Large intestine (tissue), 12 donors: ENCODE results near the gene HARBI1. TPM values are rescaled to one million over a fixed set of nuclear protein-coding genes. Genes with fewer than 3 reads are reported as not detected.

Experiments used
- DNase-seq, 2 donors: peaks; one replicate each; pipeline versions ENCODE4 v3.0.0 to v3.0.0-alpha.2; 2013
- H3K27ac ChIP-seq: one replicate; pipeline ENCODE4 v1.5.1; 2013; ENCODE audit warnings: low read length
- H3K27me3 ChIP-seq: 2 replicates; pipeline ENCODE4 v1.6.1; 2013; ENCODE audit warnings: low read length; ENCODE audit not compliant: control insufficient read depth, insufficient read depth
- H3K36me3 ChIP-seq: 2 replicates; pipeline ENCODE4 v1.6.1; 2013; ENCODE audit warnings: low read length; ENCODE audit not compliant: control insufficient read depth, insufficient read depth
- H3K4me1 ChIP-seq: one replicate; pipeline ENCODE4 v1.6.1; 2013; ENCODE audit warnings: low read length; ENCODE audit not compliant: control insufficient read depth, insufficient read depth
- H3K4me3 ChIP-seq: one replicate; pipeline ENCODE4 v1.5.1; 2013; ENCODE audit warnings: low read length
- H3K9me3 ChIP-seq: one replicate; pipeline ENCODE4 v1.6.1; 2013; ENCODE audit warnings: mild to moderate bottlenecking, low read depth, low read length, moderate library complexity; ENCODE audit not compliant: control insufficient read depth
- WGBS: methylation state at CpG from one replicate; pipeline ENCODE4 v1.1.5; 2013; ENCODE audit warnings: low lambda C conversion rate; ENCODE audit not compliant: insufficient coverage; 5-methylcytosine and 5-hydroxymethylcytosine counted together
- long read RNA-seq, 11 donors: transcript quantifications; one replicate each; lab custom pipeline, GENCODE V29; 2026
- polyA plus RNA-seq: library from polyadenylated mRNA; unstranded; fragments of 120-200 nt; gene quantifications from one replicate; pipeline ENCODE4 v1.2.1, GENCODE V29; 2013

HARBI1 gene
- 5.4 TPM for polyA plus RNA-seq
- long read RNA-seq, donor 1, partial matches to known transcripts = 0 of 1 reads
- long read RNA-seq, donor 1, other reads (novel, unspliced or antisense) = 0 of 1 reads
- long read RNA-seq, donor 2, partial matches to known transcripts = 0 of 2 reads
- long read RNA-seq, donor 2, other reads (novel, unspliced or antisense) = 0 of 2 reads
- long read RNA-seq, donor 3 = 0 reads
- long read RNA-seq, donor 4 = 0 reads
- long read RNA-seq, donor 5 = 0 reads
- long read RNA-seq, donor 6, partial matches to known transcripts = 0 of 2 reads
- long read RNA-seq, donor 6, other reads (novel, unspliced or antisense) = 0 of 2 reads
- long read RNA-seq, donor 7 = 0 reads
- long read RNA-seq, donor 8 = 0 reads
- long read RNA-seq, donor 9 = 0 reads
- long read RNA-seq, donor 10, partial matches to known transcripts = 0 of 12 reads
- long read RNA-seq, donor 10, other reads (novel, unspliced or antisense) = 12 of 12 reads
- long read RNA-seq, donor 11, partial matches to known transcripts = 0 of 4 reads
- long read RNA-seq, donor 11, other reads (novel, unspliced or antisense) = 0 of 4 reads

GRCh38 chr11:46617134-46617971 is at the start of gene HARBI1, which contains the start of gene ATG13:
TSS of gene HARBI1 (minus strand) at chr11:46617227. CDS start at chr11:46616237, 990 bp downstream.
TSS of gene ATG13 (plus strand) at chr11:46617553. CDS start at chr11:46644292, 26,739 bp downstream.
- peak within 1 kb of the TSS; percentile 97 for H3K27ac ChIP-seq
- peaks cover 7% of the 10 kb centered on the region for H3K36me3 ChIP-seq
- H3K4me3 ChIP-seq = peak within 1 kb of the TSS; percentile 99
- H3K9me3 ChIP-seq = no peaks in the 10 kb centered on the region
- 0% methylated on average over 3 of the region's 72 CpGs for WGBS
- peaks cover 19% of the 10 kb centered on the region for H3K4me1 ChIP-seq
- H3K27me3 ChIP-seq = no peaks in the 10 kb centered on the region
- peak; percentile 91 to 95 for DNase-seq

GRCh38 chr11:46666516-46666915 is 49.5 kb upstream of the HARBI1 start:
- WGBS = no CpG with 5 or more reads among the region's 5 CpGs
- DNase-seq = no peak
- H3K9me3 ChIP-seq = no peaks in the 10 kb centered on the region
- peaks cover 86% of the 10 kb centered on the region for H3K36me3 ChIP-seq
- H3K27ac ChIP-seq = no peak overlapping the region
- H3K4me3 ChIP-seq = no peak overlapping the region
- H3K4me1 ChIP-seq = no peaks in the 10 kb centered on the region
- no peaks in the 10 kb centered on the region for H3K27me3 ChIP-seq

- Histone ChIP-seq H3K4me1 (no peaks in the 10 kb centered on the region), H3K36me3 (peaks cover 81% of the 10 kb centered on the region), H3K27me3 (no peaks in the 10 kb centered on the region), H3K9me3 (no peaks in the 10 kb centered on the region), H3K27ac (no peak overlapping the region), H3K4me3 (no peak overlapping the region)
- WGBS = no CpG with 5 or more reads among the region's 1 CpG
- DNase-seq = no peak
Observed at GRCh38 chr11:46665356-46665755, 48.3 kb upstream of the HARBI1 start.

GRCh38 chr11:46664612-46665011 is 47.6 kb upstream of the HARBI1 start:
- H3K36me3 ChIP-seq = peaks cover 78% of the 10 kb centered on the region

GRCh38 chr11:46663277-46663940 is 46.4 kb upstream of the HARBI1 start:
- DNase-seq = no peak
- Histone ChIP-seq H3K27me3 (no peaks in the 10 kb centered on the region), H3K4me1 (peaks cover 4% of the 10 kb centered on the region), H3K9me3 (no peaks in the 10 kb centered on the region), H3K27ac (no peak overlapping the region), H3K4me3 (no peak overlapping the region), H3K36me3 (peaks cover 75% of the 10 kb centered on the region)
- WGBS = no CpG with 5 or more reads among the region's 4 CpGs

More at GRCh38 chr11:46664612-46665011, 47.6 kb upstream of the HARBI1 start:
- no CpG with 5 or more reads among the region's 6 CpGs for WGBS
- no peaks in the 10 kb centered on the region for H3K27me3 ChIP-seq
- peaks cover 4% of the 10 kb centered on the region for H3K4me1 ChIP-seq
- DNase-seq = no peak
- no peak overlapping the region for H3K27ac ChIP-seq
- no peaks in the 10 kb centered on the region for H3K9me3 ChIP-seq
- H3K4me3 ChIP-seq = no peak overlapping the region

GRCh38 chr11:46662366-46662765 is 45.3 kb upstream of the HARBI1 start:
- H3K27me3 ChIP-seq = no peaks in the 10 kb centered on the region
- no peak overlapping the region for H3K27ac ChIP-seq
- H3K4me3 ChIP-seq = no peak overlapping the region
- H3K4me1 ChIP-seq = peaks cover 4% of the 10 kb centered on the region
- no peaks in the 10 kb centered on the region for H3K9me3 ChIP-seq
- peaks cover 73% of the 10 kb centered on the region for H3K36me3 ChIP-seq
- no peak for DNase-seq

- Histone ChIP-seq H3K4me1 (peaks cover 4% of the 10 kb centered on the region), H3K27ac (no peak overlapping the region), H3K27me3 (no peaks in the 10 kb centered on the region), H3K36me3 (peaks cover 73% of the 10 kb centered on the region), H3K9me3 (no peaks in the 10 kb centered on the region), H3K4me3 (no peak overlapping the region)
- no peak for DNase-seq
Observed at GRCh38 chr11:46661836-46662235, 44.8 kb upstream of the HARBI1 start.

GRCh38 chr11:46659908-46660307 is 42.9 kb upstream of the HARBI1 start:
- peaks cover 69% of the 10 kb centered on the region for H3K36me3 ChIP-seq
- WGBS = no CpG with 5 or more reads among the region's 1 CpG
- no peak overlapping the region for H3K27ac ChIP-seq
- DNase-seq = peak in 1 of 2 donors; percentile 31
- H3K4me3 ChIP-seq = no peak overlapping the region
- H3K4me1 ChIP-seq = peaks cover 4% of the 10 kb centered on the region
- no peaks in the 10 kb centered on the region for H3K9me3 ChIP-seq
- no peaks in the 10 kb centered on the region for H3K27me3 ChIP-seq

- H3K27ac ChIP-seq = no peak overlapping the region
- H3K4me3 ChIP-seq = no peak overlapping the region
- no peaks in the 10 kb centered on the region for H3K9me3 ChIP-seq
- peaks cover 66% of the 10 kb centered on the region for H3K36me3 ChIP-seq
- no CpG with 5 or more reads among the region's 4 CpGs for WGBS
- H3K4me1 ChIP-seq = peaks cover 4% of the 10 kb centered on the region
- no peak for DNase-seq
- no peaks in the 10 kb centered on the region for H3K27me3 ChIP-seq
Observed at GRCh38 chr11:46658259-46658658, 41.2 kb upstream of the HARBI1 start.

- DNase-seq = no peak
- no CpG with 5 or more reads among the region's 3 CpGs for WGBS
- H3K27ac ChIP-seq = no peak overlapping the region
- H3K4me1 ChIP-seq = peaks cover 4% of the 10 kb centered on the region
- no peak overlapping the region for H3K4me3 ChIP-seq
- H3K9me3 ChIP-seq = no peaks in the 10 kb centered on the region
- no peaks in the 10 kb centered on the region for H3K27me3 ChIP-seq
- peaks cover 72% of the 10 kb centered on the region for H3K36me3 ChIP-seq
Observed at GRCh38 chr11:46657186-46657585, 40.2 kb upstream of the HARBI1 start.
